OCI-LY3 (cell line): ENCODE results near the gene CD2AP.

Source experiments
- H2AFZ ChIP-seq: fragments of 200-600, 300-600 bp; shearing (Covaris generic); 2 replicates; pipeline ENCODE4 v1.6.0; 2014; ENCODE audit warnings: antibody characterized with exemption, low read depth, low read length
- H3K27ac ChIP-seq: fragments of 200-600, 300-600 bp; sonication (generic); 2 replicates; pipeline ENCODE4 v1.5.1; 2014; ENCODE audit warnings: mild to moderate bottlenecking, low read length, moderate library complexity, mixed read lengths
- H3K27me3 ChIP-seq: fragments of 200-600, 300-600 bp; sonication (generic); 2 replicates; pipeline ENCODE4 v1.6.1; 2014; ENCODE audit warnings: low read depth, low read length, mixed read lengths
- H3K36me3 ChIP-seq: fragments of 200-600, 300-600 bp; sonication (generic); replicated peaks from 2 replicates; pipeline ENCODE3; 2014; ENCODE audit warnings: low read depth, low read length, mixed read lengths
- H3K4me1 ChIP-seq: fragments of 300-600, 200-600 bp; sonication (generic); 2 replicates; pipeline ENCODE4 v1.6.1; 2014; ENCODE audit warnings: low read length, mixed read lengths
- H3K4me2 ChIP-seq: fragments of 200-600, 300-600 bp; sonication (generic); 2 replicates; pipeline ENCODE4 v1.6.1; 2014; ENCODE audit warnings: low read length, mixed read lengths
- H3K4me3 ChIP-seq: fragments of 300-600, 200-600 bp; sonication (generic); 2 replicates; pipeline ENCODE4 v1.5.1; 2014; ENCODE audit warnings: antibody characterized with exemption, mild to moderate bottlenecking, low read length, moderate library complexity
- H3K79me2 ChIP-seq: fragments of 300-600, 200-600 bp; shearing (Covaris generic); 2 replicates; pipeline ENCODE4 v1.6.1; 2014; ENCODE audit warnings: mild to moderate bottlenecking, low read length, mixed read lengths
- H3K9ac ChIP-seq: fragments of 300-600, 200-600 bp; shearing (Covaris generic); 2 replicates; pipeline ENCODE4 v1.6.0; 2014; ENCODE audit warnings: mild to moderate bottlenecking, low read length, moderate library complexity
- H3K9me3 ChIP-seq: fragments of 200-600, 300-600 bp; shearing (Covaris generic); 2 replicates; pipeline ENCODE4 v1.6.1; 2014; ENCODE audit warnings: low read length, mixed read lengths; ENCODE audit not compliant: insufficient read depth
- H4K20me1 ChIP-seq: fragments of 200-600, 300-600 bp; sonication (generic); 2 replicates; pipeline ENCODE4 v1.6.1; 2016; ENCODE audit warnings: low read length, mixed read lengths; ENCODE audit not compliant: insufficient read depth
- EZH2phosphoT487 ChIP-seq: fragments of 200-600 bp; shearing (Covaris generic); IDR thresholded peaks from 2 replicates; pipeline ENCODE4 v1.6.1; 2018; ENCODE audit warnings: antibody characterized with exemption, mixed run types, low read depth
- TF ChIP-seq, protein P1 (sequence below): fragments of 200-600, 300-600 bp; sonication (generic); IDR thresholded peaks from 2 replicates; pipeline ENCODE4 v1.5.1; 2014; ENCODE audit warnings: antibody characterized with exemption, low read length, low read depth

CD2AP gene

DNA sequence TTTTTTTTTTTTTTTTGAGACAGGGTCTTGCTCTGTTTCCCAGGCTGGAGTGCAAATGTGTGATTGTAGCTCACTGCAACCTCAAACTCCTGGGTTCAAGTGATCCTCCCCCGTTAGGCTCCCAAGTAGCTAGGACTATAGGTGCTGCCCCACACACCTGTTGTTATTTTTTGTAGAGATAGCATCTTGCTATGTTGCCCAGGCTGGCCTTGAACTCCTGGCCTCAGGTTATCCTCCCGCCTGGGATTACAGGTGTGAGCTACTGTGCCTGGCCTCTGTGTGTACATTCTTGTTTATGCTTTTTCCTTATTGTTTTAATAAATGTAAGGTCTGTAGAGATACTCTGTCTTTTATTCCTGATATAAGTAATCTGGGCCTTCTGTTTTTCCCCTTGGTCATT, 14.8 kb downstream of the CD2AP start:
- Histone ChIP-seq H3K4me3 (no peak overlapping the region), H3K4me2 (no peak overlapping the region), H3K36me3 (no peaks in the 10 kb centered on the region), H4K20me1 (peaks cover 95% of the 10 kb centered on the region), H2AFZ (no peak overlapping the region), H3K4me1 (no peaks in the 10 kb centered on the region), H3K9ac (no peak overlapping the region), H3K9me3 (no peaks in the 10 kb centered on the region), H3K79me2 (peaks cover 100% of the 10 kb centered on the region), H3K27ac (no peak overlapping the region), H3K27me3 (no peaks in the 10 kb centered on the region)
- TF ChIP-seq, protein P1, sequence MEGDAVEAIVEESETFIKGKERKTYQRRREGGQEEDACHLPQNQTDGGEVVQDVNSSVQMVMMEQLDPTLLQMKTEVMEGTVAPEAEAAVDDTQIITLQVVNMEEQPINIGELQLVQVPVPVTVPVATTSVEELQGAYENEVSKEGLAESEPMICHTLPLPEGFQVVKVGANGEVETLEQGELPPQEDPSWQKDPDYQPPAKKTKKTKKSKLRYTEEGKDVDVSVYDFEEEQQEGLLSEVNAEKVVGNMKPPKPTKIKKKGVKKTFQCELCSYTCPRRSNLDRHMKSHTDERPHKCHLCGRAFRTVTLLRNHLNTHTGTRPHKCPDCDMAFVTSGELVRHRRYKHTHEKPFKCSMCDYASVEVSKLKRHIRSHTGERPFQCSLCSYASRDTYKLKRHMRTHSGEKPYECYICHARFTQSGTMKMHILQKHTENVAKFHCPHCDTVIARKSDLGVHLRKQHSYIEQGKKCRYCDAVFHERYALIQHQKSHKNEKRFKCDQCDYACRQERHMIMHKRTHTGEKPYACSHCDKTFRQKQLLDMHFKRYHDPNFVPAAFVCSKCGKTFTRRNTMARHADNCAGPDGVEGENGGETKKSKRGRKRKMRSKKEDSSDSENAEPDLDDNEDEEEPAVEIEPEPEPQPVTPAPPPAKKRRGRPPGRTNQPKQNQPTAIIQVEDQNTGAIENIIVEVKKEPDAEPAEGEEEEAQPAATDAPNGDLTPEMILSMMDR, result no peak
- TF ChIP-seq EZH2phosphoT487, result no peak

DNA sequence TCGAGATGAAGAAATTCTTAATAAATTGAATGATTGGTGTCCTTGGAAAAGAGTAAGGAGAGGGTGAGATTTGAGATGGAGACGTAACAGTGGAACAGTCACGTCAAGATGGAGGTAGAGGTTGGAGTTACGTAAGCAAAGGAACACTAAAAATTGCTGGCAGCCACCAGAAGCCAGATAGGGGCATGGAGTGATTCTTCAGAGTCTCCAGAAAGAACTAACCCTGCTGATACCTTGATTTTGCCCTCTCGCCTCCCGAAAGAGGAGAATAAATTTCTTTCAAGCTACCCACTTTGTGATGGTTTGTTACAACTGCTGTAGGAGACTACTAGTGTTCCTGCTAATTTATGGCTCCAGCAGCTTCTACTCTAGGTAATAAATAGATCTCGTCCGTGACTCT, 17.6 kb downstream of the CD2AP start:
- no peak overlapping the region for H2AFZ ChIP-seq
- H3K4me2 ChIP-seq, result no peak overlapping the region
- H3K9me3 ChIP-seq, result no peaks in the 10 kb centered on the region
- H3K9ac ChIP-seq, result no peak overlapping the region
- peaks cover 100% of the 10 kb centered on the region for H3K79me2 ChIP-seq
- H3K4me3 ChIP-seq, result no peak overlapping the region
- peaks cover 98% of the 10 kb centered on the region for H4K20me1 ChIP-seq
- no peak overlapping the region for H3K27ac ChIP-seq
- no peaks in the 10 kb centered on the region for H3K36me3 ChIP-seq
- H3K27me3 ChIP-seq, result no peaks in the 10 kb centered on the region
- TF ChIP-seq, protein P1, result no peak
- TF ChIP-seq EZH2phosphoT487, result no peak
- no peaks in the 10 kb centered on the region for H3K4me1 ChIP-seq

DNA sequence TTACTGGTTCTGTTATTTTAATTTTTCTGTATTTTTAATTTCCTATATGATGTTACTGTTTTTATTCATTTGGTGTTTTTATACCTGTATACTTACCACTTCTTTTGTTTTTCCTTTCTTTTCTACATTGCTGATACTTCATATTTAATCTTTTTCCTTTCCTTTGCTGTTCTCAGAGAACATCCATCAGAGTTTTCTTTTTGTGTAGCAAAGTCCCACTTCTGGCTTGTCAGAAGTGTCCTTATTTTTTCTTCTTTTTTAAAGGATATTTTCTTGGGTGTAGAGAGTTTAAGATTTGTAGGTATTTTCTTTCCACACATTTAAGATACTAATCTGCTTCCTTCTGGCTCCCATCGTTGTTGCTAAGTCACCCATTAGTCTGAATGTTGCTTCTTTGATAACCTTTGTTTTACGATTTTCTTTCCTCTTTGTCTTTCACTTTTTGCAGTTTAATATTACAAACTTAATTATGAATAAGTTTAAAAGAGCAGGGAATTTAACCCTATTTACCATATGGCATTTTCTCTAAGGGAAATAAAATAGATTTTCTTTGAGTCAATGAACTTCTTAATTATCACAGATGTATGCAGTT, 18.5 kb downstream of the CD2AP start:
- peaks cover 100% of the 10 kb centered on the region for H3K79me2 ChIP-seq
- no peaks in the 10 kb centered on the region for H3K4me1 ChIP-seq
- H3K4me2 ChIP-seq, result no peak overlapping the region
- no peaks in the 10 kb centered on the region for H3K9me3 ChIP-seq
- H3K9ac ChIP-seq, result no peak overlapping the region
- no peaks in the 10 kb centered on the region for H3K36me3 ChIP-seq
- no peak overlapping the region for H3K4me3 ChIP-seq
- peaks cover 98% of the 10 kb centered on the region for H4K20me1 ChIP-seq
- no peak overlapping the region for H3K27ac ChIP-seq
- TF ChIP-seq, protein P1, result no peak
- no peak for TF ChIP-seq EZH2phosphoT487
- H2AFZ ChIP-seq, result no peak overlapping the region
- H3K27me3 ChIP-seq, result no peaks in the 10 kb centered on the region

DNA sequence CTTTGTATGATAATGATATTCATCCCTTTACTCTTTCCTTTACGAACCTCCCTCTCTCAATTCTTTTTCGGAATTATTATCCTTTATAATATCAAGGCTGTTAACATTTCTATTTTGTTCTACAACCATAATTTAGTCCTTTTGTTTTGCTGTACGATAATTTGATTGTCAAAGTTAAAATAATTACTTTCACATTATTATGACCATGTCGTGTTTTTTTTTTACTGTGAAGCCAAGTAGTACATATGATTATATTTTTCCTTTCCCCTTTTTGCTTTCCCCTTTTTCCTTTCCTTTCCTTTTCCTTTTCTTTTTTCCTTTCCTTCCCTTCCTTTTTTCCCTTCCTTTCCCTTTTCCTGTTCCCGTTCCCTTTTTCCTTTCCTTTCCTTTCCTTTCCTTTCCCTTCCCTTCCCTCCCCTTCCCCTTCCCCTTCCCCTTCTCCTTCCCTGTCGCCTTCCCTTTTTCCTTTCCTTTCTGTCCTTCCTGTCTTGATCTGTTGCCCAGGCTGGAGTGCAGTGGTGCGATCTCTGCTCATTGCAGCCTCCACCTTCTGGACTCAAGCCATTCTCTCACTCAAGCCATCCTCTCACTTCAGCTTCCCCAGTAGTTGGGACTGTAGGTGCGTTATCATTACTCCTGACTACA, 19.5 kb downstream of the CD2AP start:
- Histone ChIP-seq H3K27me3 (no peaks in the 10 kb centered on the region), H3K9me3 (no peaks in the 10 kb centered on the region), H3K9ac (no peak overlapping the region), H3K79me2 (peaks cover 100% of the 10 kb centered on the region), H3K36me3 (no peaks in the 10 kb centered on the region), H3K4me1 (no peaks in the 10 kb centered on the region), H4K20me1 (peaks cover 100% of the 10 kb centered on the region), H3K4me3 (no peak overlapping the region), H2AFZ (no peak overlapping the region), H3K4me2 (no peak overlapping the region), H3K27ac (no peak overlapping the region)
- TF ChIP-seq, protein P1, result no peak
- no peak for TF ChIP-seq EZH2phosphoT487
